GM23248 (cell line): ENCODE data around the gene BMERB1.
"Not testable (repeated sequence)": the region's sequence is repeated elsewhere in the genome, so short reads cannot be mapped to it uniquely, and the experiment has no call there.

Experiments used
- EZH2 ChIP-seq: fragments of 200-600 bp; sonication (generic); IDR thresholded peaks from 2 replicates; pipeline ENCODE4 v1.6.1; 2018; ENCODE audit warnings: antibody characterized with exemption, mild to moderate bottlenecking; ENCODE audit not compliant: insufficient read depth, poor library complexity, severe bottlenecking
- EZH2phosphoT487 ChIP-seq: fragments of 200-600 bp; sonication (generic); IDR thresholded peaks from 2 replicates; pipeline ENCODE4 v1.6.1; 2018; ENCODE audit warnings: antibody characterized with exemption, moderate library complexity, mild to moderate bottlenecking, low read depth; ENCODE audit not compliant: insufficient read depth

GRCh38 chr16:15607221-15607699, 172.9 kb downstream of the BMERB1 start:
- TF ChIP-seq EZH2, EZH2phosphoT487: not testable (repeated sequence)
